Measurements from ENCODE around the gene BAAT. TPM values are rescaled to one million over a fixed set of nuclear protein-coding genes. Genes with fewer than 3 reads are reported as not detected.

The BAAT gene
- total RNA-seq, 3 donors from 2014 or later (not counting 1 experiment from before 2014, with no cell fraction given) = not detected

DNA sequence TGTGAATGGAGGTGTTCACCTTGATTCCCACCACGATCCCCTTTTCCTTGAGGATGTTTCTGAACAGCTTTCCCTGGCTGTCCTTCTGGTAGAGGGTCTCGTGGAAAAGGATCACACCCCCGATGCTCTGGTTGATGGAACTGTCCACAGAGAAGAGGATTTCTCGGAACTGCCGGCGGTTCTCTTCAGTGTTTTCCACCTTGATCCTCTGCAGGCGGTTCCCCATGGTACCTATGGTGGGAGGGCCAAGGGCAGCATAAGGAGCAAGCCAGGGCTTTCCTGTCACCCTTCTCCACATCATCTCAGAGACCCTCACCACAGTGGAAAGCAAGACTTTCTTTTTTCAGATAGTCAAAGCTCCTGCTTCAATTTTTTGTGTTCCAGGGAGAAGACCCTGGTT, 44.9 kb upstream of the BAAT start:
- Histone ChIP-seq H3K4me3 (ENCODE audit: low read length) (no peak overlapping the region), H3K27ac (ENCODE audit: low read length) (no peak overlapping the region), H3K9me3 (ENCODE audit: control insufficient read depth, insufficient read depth, low read length) (no peaks in the 10 kb centered on the region), H3K36me3 (ENCODE audit: control insufficient read depth, insufficient read depth, low read length) (no peaks in the 10 kb centered on the region), H3K4me1 (ENCODE audit: control insufficient read depth, insufficient read depth, low read length) (no peaks in the 10 kb centered on the region), H3K27me3 (ENCODE audit: control insufficient read depth, insufficient read depth, low read length) (no peaks in the 10 kb centered on the region)
- Mint-ChIP-seq H3K27ac (no peak overlapping the region), H3K27me3 (ENCODE audit: low read depth in 2 of 2) (no peaks in the 10 kb centered on the region), H3K4me3 (no peak overlapping the region), H3K4me1 (no peaks in the 10 kb centered on the region), H3K9me3 (peaks cover 0 to 3% of the 10 kb centered on the region in 2 donors), H3K36me3 (no peaks in the 10 kb centered on the region)
- ATAC-seq = no peak
- DNase-seq = no peak
- 89% methylated on average over 7 of the region's 7 CpGs for WGBS (ENCODE audit: insufficient coverage)
- TF ChIP-seq, protein P1, sequence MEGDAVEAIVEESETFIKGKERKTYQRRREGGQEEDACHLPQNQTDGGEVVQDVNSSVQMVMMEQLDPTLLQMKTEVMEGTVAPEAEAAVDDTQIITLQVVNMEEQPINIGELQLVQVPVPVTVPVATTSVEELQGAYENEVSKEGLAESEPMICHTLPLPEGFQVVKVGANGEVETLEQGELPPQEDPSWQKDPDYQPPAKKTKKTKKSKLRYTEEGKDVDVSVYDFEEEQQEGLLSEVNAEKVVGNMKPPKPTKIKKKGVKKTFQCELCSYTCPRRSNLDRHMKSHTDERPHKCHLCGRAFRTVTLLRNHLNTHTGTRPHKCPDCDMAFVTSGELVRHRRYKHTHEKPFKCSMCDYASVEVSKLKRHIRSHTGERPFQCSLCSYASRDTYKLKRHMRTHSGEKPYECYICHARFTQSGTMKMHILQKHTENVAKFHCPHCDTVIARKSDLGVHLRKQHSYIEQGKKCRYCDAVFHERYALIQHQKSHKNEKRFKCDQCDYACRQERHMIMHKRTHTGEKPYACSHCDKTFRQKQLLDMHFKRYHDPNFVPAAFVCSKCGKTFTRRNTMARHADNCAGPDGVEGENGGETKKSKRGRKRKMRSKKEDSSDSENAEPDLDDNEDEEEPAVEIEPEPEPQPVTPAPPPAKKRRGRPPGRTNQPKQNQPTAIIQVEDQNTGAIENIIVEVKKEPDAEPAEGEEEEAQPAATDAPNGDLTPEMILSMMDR (IDR thresholded peaks at IDR 0.05) = no peak
- intact Hi-C loops (cut with micrococcal nuclease) = loop anchor here (5.0 kb wide), 1 partner anchor 52 kb away; no protein-coding TSS in a partner anchor

DNA sequence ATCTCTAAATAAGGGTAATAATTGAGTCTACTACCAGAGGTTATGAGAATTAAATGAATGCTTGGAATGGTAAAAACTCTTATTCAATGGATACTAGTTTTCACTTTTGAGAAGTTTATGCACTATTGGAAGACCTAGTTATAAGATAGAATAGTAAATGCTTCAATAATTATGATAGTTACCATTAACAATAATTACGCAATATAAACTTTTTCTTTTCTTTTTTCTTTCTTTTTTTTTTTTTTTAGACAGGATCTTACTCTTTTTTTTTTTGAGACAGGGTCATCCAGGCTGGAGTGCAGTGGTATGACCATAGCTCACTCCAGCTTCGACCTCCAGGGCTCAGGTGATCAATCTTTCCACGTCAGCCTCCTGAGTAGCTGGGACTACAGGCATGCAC, 44.1 kb upstream of the BAAT start:
- Mint-ChIP-seq H3K4me1 (no peaks in the 10 kb centered on the region), H3K27ac (no peak overlapping the region), H3K27me3 (ENCODE audit: low read depth in 2 of 2) (peaks cover 0 to 3% of the 10 kb centered on the region in 2 donors), H3K9me3 (peaks cover 3 to 6% of the 10 kb centered on the region in 2 donors), H3K4me3 (no peak overlapping the region), H3K36me3 (no peaks in the 10 kb centered on the region)
- H3K4me3 ChIP-seq (ENCODE audit: low read length) = no peak overlapping the region
- WGBS (ENCODE audit: insufficient coverage) = 80% methylated on average over 3 of the region's 3 CpGs
- ATAC-seq (no peak), DNase-seq (no peak)
- no peaks in the 10 kb centered on the region for H3K36me3 ChIP-seq (ENCODE audit: control insufficient read depth, insufficient read depth, low read length)
- no peaks in the 10 kb centered on the region for H3K9me3 ChIP-seq (ENCODE audit: control insufficient read depth, insufficient read depth, low read length)
- no peaks in the 10 kb centered on the region for H3K4me1 ChIP-seq (ENCODE audit: control insufficient read depth, insufficient read depth, low read length)
- H3K27ac ChIP-seq (ENCODE audit: low read length) = no peak overlapping the region
- intact Hi-C loops (cut with micrococcal nuclease) = loop anchor here (5.0 kb wide), 1 partner anchor 52 kb away; no protein-coding TSS in a partner anchor
- TF ChIP-seq, protein P1 (IDR thresholded peaks at IDR 0.05) = no peak
- H3K27me3 ChIP-seq (ENCODE audit: control insufficient read depth, insufficient read depth, low read length) = no peaks in the 10 kb centered on the region

DNA sequence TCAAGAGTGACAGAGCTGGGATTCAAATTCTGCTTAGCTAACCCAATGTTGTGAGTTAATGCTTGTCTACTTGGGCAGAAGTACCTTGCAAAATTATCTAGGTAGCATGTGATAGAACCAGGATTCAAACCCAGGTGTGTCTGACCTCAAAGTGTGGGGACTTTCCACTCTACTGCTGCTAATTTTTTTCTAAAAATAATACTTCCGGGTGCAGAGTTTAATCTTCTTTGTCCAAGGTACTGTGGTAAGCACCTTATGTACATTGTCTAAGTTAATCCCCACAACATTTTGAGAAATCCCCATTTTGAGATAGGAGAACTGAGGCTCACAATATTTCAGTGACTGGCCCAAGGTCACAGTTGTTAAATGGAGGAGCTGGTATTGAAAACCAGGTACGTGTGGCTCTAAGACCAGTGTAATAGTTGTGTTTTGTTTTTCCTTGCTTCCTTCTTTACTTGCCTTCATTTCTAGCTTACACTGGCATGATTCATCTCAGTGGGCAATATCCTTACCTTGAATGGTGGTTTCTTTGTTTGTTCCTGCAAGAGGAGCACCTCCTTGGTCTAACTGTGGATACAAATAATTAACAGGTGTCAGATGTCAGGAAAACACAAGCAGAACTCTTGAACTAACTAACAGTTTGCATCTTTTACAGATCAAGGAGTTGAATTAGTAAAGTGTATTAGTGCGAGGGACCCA, 43.3 kb upstream of the BAAT start:
- Histone ChIP-seq H3K4me3 (ENCODE audit: low read length) (no peak overlapping the region), H3K9me3 (ENCODE audit: control insufficient read depth, insufficient read depth, low read length) (no peaks in the 10 kb centered on the region), H3K36me3 (ENCODE audit: control insufficient read depth, insufficient read depth, low read length) (no peaks in the 10 kb centered on the region), H3K27ac (ENCODE audit: low read length) (no peak overlapping the region), H3K27me3 (ENCODE audit: control insufficient read depth, insufficient read depth, low read length) (no peaks in the 10 kb centered on the region), H3K4me1 (ENCODE audit: control insufficient read depth, insufficient read depth, low read length) (no peaks in the 10 kb centered on the region)
- no peaks in the 10 kb centered on the region for H3K4me1 Mint-ChIP-seq
- H3K4me3 Mint-ChIP-seq = no peak overlapping the region
- 100% methylated on average over 1 of the region's 3 CpGs for WGBS (ENCODE audit: insufficient coverage)
- peaks cover 0 to 6% of the 10 kb centered on the region in 2 donors for H3K27me3 Mint-ChIP-seq (ENCODE audit: low read depth in 2 of 2)
- DNase-seq = no peak
- peaks cover 11% of the 10 kb centered on the region in 2 donors for H3K9me3 Mint-ChIP-seq
- TF ChIP-seq, protein P1 (IDR thresholded peaks at IDR 0.05) = no peak
- H3K27ac Mint-ChIP-seq = no peak overlapping the region
- intact Hi-C loops (cut with micrococcal nuclease) = loop anchor here (5.0 kb wide), 1 partner anchor 51 kb away; no protein-coding TSS in a partner anchor
- ATAC-seq = no peak
- no peaks in the 10 kb centered on the region for H3K36me3 Mint-ChIP-seq
